ENCODE measurements around the gene FILIP1.

The FILIP1 gene

GRCh38 chr6:75257343-75258087, 236.1 kb downstream of the FILIP1 start:
- no peak for DNase-seq

GRCh38 chr6:75250552-75250951, 243.0 kb downstream of the FILIP1 start:
- DNase-seq, result no peak

- DNase-seq, result no peak
Measured at GRCh38 chr6:75249837-75250236, 243.8 kb downstream of the FILIP1 start.

- DNase-seq, result no peak
Measured at GRCh38 chr6:75246386-75246785, 247.2 kb downstream of the FILIP1 start.

- no peak for DNase-seq
Measured at GRCh38 chr6:75244063-75244584, 249.5 kb downstream of the FILIP1 start.

GRCh38 chr6:75243333-75244062, 250.1 kb downstream of the FILIP1 start, which contains the start of gene COX7A2:
Gene COX7A2, minus strand, starts transcription at chr6:75243801. Its CDS starts 67 bp downstream, at chr6:75243734.
- DNase-seq, result peak; percentile 99

All from NCI-H774 (cell line).